K562 (cell line): ENCODE results near the gene RAB31. TPM values are rescaled to one million over a fixed set of nuclear protein-coding genes. Genes with fewer than 3 reads are reported as not detected.
A peak's percentile ranks its signal among the peaks of the same experiment; 100 is the strongest.

Experiments
- ATAC-seq: fragments of 200-7000 bp; cut with Tn5 transposase; 3 replicates; pipeline ENCODE4 v1.9.1; 2020; ENCODE audit warnings: moderate library complexity
- BruUV-seq: library from RNA; stranded (reverse); fragments of 400-500 nt; replicated peaks from 2 replicates; lab custom pipeline; 2021; lab: Mats Ljungman, UMichigan
- CTCF ChIA-PET: fragments of 300-600 bp; formaldehyde crosslinking; extraction: SDS; loops from one replicate; lab custom pipeline; 2021; ENCODE audit warnings: low intra/inter-chr PET ratio; lab: Yijun Ruan, JAX
- POLR2A ChIA-PET: fragments of 300-600, 350-650 bp; sonication (Branson Sonifier 250); formaldehyde crosslinking; extraction: SDS; loops from one replicate; lab custom pipeline; 2021; ENCODE audit warnings: antibody characterized with exemption, inconsistent platforms; lab: Yijun Ruan, JAX
- DNase-seq, 4 experiments: peaks; one replicate each; pipeline versions ENCODE4 v3.0.0 to v3.0.0-alpha.2; 2011 to 2018; ENCODE audit warnings: low spot score in 3 of 4, mixed read lengths in 3 of 4; ENCODE audit errors: extremely low read depth in 1 of 4
- FAIRE-seq: peaks from 2 replicates; lab custom pipeline; 2011; peaks lifted over from hg19 to GRCh38; lab: Jason Lieb, UNC
- H2AFZ ChIP-seq: 2 replicates; pipeline ENCODE4 v1.6.0; 2011; ENCODE audit warnings: low read depth, low read length, control low read depth, inconsistent platforms
- H3K27ac ChIP-seq: fragments of 200-600 bp; 3 replicates; pipeline ENCODE4 v1.8.0; 2011; ENCODE audit warnings: low read depth, mild to moderate bottlenecking, control low read depth, inconsistent platforms, low read length, moderate library complexity, mixed read lengths; ENCODE audit errors: extremely low read depth
- H3K27me3 ChIP-seq, 2 experiments: fragments of 300-600 bp in 1 of 2; 2 replicates in 1 of 2; 3 replicates in 1 of 2; pipeline versions ENCODE4 v1.6.0 to v1.8.0; 2011; ENCODE audit warnings: inconsistent platforms in 2 of 2, low read length in 2 of 2, mild to moderate bottlenecking in 1 of 2, mixed read lengths in 1 of 2, moderate library complexity in 1 of 2; ENCODE audit not compliant: control insufficient read depth in 2 of 2, insufficient read depth in 2 of 2
- H3K36me3 ChIP-seq: fragments of 300-600 bp; 3 replicates; pipeline ENCODE4 v1.8.0; 2011; ENCODE audit warnings: mild to moderate bottlenecking, low read length, inconsistent platforms; ENCODE audit not compliant: control insufficient read depth, insufficient read depth
- H3K4me1 ChIP-seq, 2 experiments: fragments of 200-600 bp in 1 of 2; replicated peaks in 1 of 2; 2 replicates in 1 of 2; 3 replicates in 1 of 2; pipeline versions ENCODE4 v1.5.1 to v1.8.0; 2011; ENCODE audit warnings: inconsistent platforms in 2 of 2, low read length in 2 of 2, mild to moderate bottlenecking in 1 of 2, mixed read lengths in 1 of 2, moderate library complexity in 1 of 2; ENCODE audit not compliant: control insufficient read depth in 2 of 2, insufficient read depth in 2 of 2
- H3K4me2 ChIP-seq: 2 replicates; pipeline ENCODE4 v1.6.1; 2011; ENCODE audit warnings: low read length, control low read depth, inconsistent platforms, mixed read lengths; ENCODE audit not compliant: insufficient read depth
- H3K4me3 ChIP-seq: fragments of 200-600 bp; sonication (generic), shearing (Covaris generic); 2 replicates; pipeline ENCODE4 v1.5.1; 2016; ENCODE audit warnings: control low read depth, inconsistent platforms
- H3K79me2 ChIP-seq: fragments of 200-600 bp; 3 replicates; pipeline ENCODE4 v1.8.0; 2011; ENCODE audit warnings: low read length, inconsistent platforms; ENCODE audit not compliant: control insufficient read depth, insufficient read depth
- H3K9ac ChIP-seq, 2 experiments: 2 replicates each; pipeline versions ENCODE4 v1.6.0 to v1.6.1; 2011; ENCODE audit warnings: low read depth in 2 of 2, low read length in 2 of 2, control low read depth in 1 of 2, inconsistent platforms in 1 of 2, mild to moderate bottlenecking in 1 of 2, mixed read lengths in 1 of 2; ENCODE audit not compliant: insufficient read depth in 1 of 2
- H3K9me1 ChIP-seq: one replicate; pipeline ENCODE4 v1.6.0; 2011; ENCODE audit warnings: inconsistent platforms, mild to moderate bottlenecking, low read length, moderate library complexity; ENCODE audit not compliant: control insufficient read depth, insufficient read depth
- H3K9me3 ChIP-seq: replicated peaks from 2 replicates; pipeline ENCODE4 v1.5.1; 2011; ENCODE audit warnings: low read depth, low read length, inconsistent platforms; ENCODE audit not compliant: control insufficient read depth, insufficient read depth
- H4K20me1 ChIP-seq: replicated peaks from 2 replicates; pipeline ENCODE4 v1.6.1; 2011; ENCODE audit warnings: low read length, inconsistent platforms, mixed read lengths; ENCODE audit not compliant: control insufficient read depth, insufficient read depth
- ARID3A ChIP-seq: IDR thresholded peaks from 2 replicates; pipeline ENCODE4 v1.6.1; 2012; ENCODE audit warnings: low read depth, low read length, improper control_type of control experiment, borderline replicate concordance
- ZNF311 ChIP-seq: fragments of 250-450 bp; sonication (Bioruptor Pico); IDR thresholded peaks from 2 replicates; pipeline ENCODE4 v1.4.0; 2020; ENCODE audit warnings: mild to moderate bottlenecking, moderate library complexity
- in situ Hi-C: fragments of 300-500 bp; cut with MboI; formaldehyde crosslinking; loops from 4 replicates; pipeline ENCODE4 v1.15.0; 2018; ENCODE audit warnings: inconsistent platforms, mixed read lengths
- intact Hi-C: fragments of 100-400 bp; cut with micrococcal nuclease; formaldehyde crosslinking; loops from 2 replicates; pipeline ENCODE4 v1.14.2; 2022
- polyA plus RNA-seq, 8 experiments: library from polyadenylated mRNA; depleted of rRNA in 4 of 8; stranded (reverse) in 5 of 8; unstranded in 3 of 8; fragments of >200 nt; fragmentation: Nextera tagmentation in 2 of 8; fragmentation: Illumina TruSeq in 1 of 8; extraction: Ambion mirVana in 2 of 8; extraction: Trizol in 1 of 8; gene quantifications; 2 replicates each; pipeline versions ENCODE4 v1.2.1 to v1.2.3, GENCODE V29; 2011 to 2014; ENCODE audit warnings: inconsistent platforms in 1 of 8, missing spikeins in 1 of 8
- total RNA-seq, 7 experiments: library from RNA; depleted of rRNA in 6 of 7; stranded (reverse); fragments of >200 nt in 6 of 7; fragmentation: Illumina TruSeq in 2 of 7; extraction: Trizol in 2 of 7; gene quantifications; 2 replicates each; pipeline versions ENCODE4 v1.2.1 to v1.2.3, GENCODE V29; 2011 to 2021; ENCODE audit warnings: low replicate concordance in 1 of 7
- TF ChIP-seq, protein P1 (sequence below): fragments of 450-650 bp; IDR thresholded peaks from 2 replicates; pipeline ENCODE4 v1.6.1; 2016; ENCODE audit warnings: borderline replicate concordance

The RAB31 gene
- total and polyA plus RNA-seq, 9 of the 15 experiments (the other 6 are each of a cell fraction or from before 2014, with no cell fraction given) = 20.7 to 70.4 (median 41.3) TPM

DNA sequence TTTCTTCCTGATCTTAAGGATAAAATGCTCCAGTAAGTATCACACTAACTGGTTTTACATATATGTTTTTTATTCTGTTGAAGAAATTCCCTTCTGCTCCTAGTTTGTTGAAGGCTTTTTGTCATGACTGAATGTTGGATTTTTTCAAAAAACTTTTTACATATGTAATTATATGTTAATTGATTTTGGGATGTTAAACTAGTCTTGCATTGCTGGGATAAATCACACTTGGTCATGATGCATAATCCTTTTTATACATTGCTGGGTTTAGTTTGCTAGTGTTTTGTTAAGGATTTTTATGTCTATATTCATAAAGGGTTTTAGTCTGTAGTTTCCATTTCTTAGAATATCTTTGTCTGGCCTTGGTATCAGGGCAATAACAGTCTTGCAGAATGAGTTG is 112.0 kb downstream of the RAB31 start:
- H3K9me1 ChIP-seq = no peaks in the 10 kb centered on the region
- no TSS peak for BruUV-seq

More for the DNA sequence above, 112.0 kb downstream of the RAB31 start:
- peak overlapping the region; percentile 43; the same call in 1 of the 3 replicates for H3K27ac ChIP-seq
- H3K27me3 ChIP-seq = no peaks in the 10 kb centered on the region
- in situ Hi-C loops = no loop called here
- H2AFZ ChIP-seq = no peak overlapping the region
- TF ChIP-seq ARID3A (0 out of 2 replicates have a peak, but pooled peaks have one; percentile 19), ZNF311 (CRISPR knock-in tag) (0 out of 2 replicates have a peak, but pooled peaks have one; percentile 52)
- TF ChIP-seq, protein P1, sequence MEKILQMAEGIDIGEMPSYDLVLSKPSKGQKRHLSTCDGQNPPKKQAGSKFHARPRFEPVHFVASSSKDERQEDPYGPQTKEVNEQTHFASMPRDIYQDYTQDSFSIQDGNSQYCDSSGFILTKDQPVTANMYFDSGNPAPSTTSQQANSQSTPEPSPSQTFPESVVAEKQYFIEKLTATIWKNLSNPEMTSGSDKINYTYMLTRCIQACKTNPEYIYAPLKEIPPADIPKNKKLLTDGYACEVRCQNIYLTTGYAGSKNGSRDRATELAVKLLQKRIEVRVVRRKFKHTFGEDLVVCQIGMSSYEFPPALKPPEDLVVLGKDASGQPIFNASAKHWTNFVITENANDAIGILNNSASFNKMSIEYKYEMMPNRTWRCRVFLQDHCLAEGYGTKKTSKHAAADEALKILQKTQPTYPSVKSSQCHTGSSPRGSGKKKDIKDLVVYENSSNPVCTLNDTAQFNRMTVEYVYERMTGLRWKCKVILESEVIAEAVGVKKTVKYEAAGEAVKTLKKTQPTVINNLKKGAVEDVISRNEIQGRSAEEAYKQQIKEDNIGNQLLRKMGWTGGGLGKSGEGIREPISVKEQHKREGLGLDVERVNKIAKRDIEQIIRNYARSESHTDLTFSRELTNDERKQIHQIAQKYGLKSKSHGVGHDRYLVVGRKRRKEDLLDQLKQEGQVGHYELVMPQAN = no peak
- TF ChIP-seq, all 486 proteins: peak for 2
- DNase-seq = no peak
- H3K9me3 ChIP-seq = peaks cover 12% of the 10 kb centered on the region; the same call in 1 of the 2 replicates
- no peak for FAIRE-seq
- peaks cover 32% of the 10 kb centered on the region for H3K36me3 ChIP-seq
- peaks cover 10 to 31% of the 10 kb centered on the region in 2 experiments for H3K4me1 ChIP-seq
- H3K4me3 ChIP-seq = no peak overlapping the region
- H3K9ac ChIP-seq = no peak overlapping the region; a peak in 1 of 4 replicates
- ATAC-seq = no peak
- intact Hi-C loops = no loop called here
- H3K4me2 ChIP-seq = no peak overlapping the region
- H3K79me2 ChIP-seq = no peaks in the 10 kb centered on the region
- H4K20me1 ChIP-seq = no peaks in the 10 kb centered on the region
- ChIA-PET CTCF (interaction anchor here (0.5 kb wide), 1 partner anchor 262 kb away, joined by 3 read pairs; no protein-coding TSS in a partner anchor), POLR2A (no interaction called here)
